ENCODE results near the gene SH3D21. TPM values are rescaled to one million over a fixed set of nuclear protein-coding genes. Genes with fewer than 3 reads are reported as not detected.

The SH3D21 gene
- total RNA-seq, 1 experiment from 2014 or later, result 12.1 TPM

DNA sequence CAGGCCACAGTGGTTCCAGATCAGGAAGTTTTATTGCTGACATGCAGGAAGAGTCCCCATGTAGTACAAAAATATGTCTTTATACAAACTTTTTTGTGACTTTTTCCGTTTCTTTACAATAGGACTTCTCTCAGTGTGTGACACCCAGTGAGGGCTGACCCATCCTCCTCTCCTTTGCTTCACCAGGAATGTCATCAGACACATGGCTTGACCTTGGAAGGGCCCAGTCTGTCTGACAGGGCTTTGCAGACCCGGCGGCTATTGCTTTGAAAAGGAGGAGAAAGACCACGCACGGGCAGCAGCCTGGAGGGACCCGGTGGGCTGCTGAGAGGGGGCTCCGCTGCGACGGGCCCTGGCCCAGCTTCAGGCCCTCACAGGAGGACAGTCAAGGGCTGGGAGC is 33.4 kb downstream of the SH3D21 start:
- H3K4me3 ChIP-seq (ENCODE audit: low read depth, low read length), result no peak overlapping the region
- CTCF ChIA-PET, result interaction anchor here (0.6 kb wide), 1 partner anchor 115 kb away, joined by 4 read pairs; no protein-coding TSS in a partner anchor
- H3K4me1 ChIP-seq, result no peaks in the 10 kb centered on the region
- no peaks in the 10 kb centered on the region for H3K9me3 Mint-ChIP-seq (ENCODE audit: unreplicated experiment)
- peaks cover 16% of the 10 kb centered on the region for H3K36me3 Mint-ChIP-seq (ENCODE audit: insufficient read depth, unreplicated experiment)
- H3K27me3 Mint-ChIP-seq (ENCODE audit: insufficient read depth, unreplicated experiment), result no peaks in the 10 kb centered on the region
- H3K4me3 Mint-ChIP-seq (ENCODE audit: unreplicated experiment), result no peak overlapping the region
- no peaks in the 10 kb centered on the region for H3K9me3 ChIP-seq
- BruUV-seq (replicated peaks), result no TSS peak
- no peaks in the 10 kb centered on the region for H3K27me3 ChIP-seq (replicated peaks; ENCODE audit: control insufficient read depth, insufficient read depth, low read length)
- DNase-seq, result no peak
- H3K27ac Mint-ChIP-seq (ENCODE audit: unreplicated experiment), result no peak overlapping the region
- intact Hi-C loops (cut with micrococcal nuclease; ENCODE audit: unreplicated experiment), result no loop called here
- no peaks in the 10 kb centered on the region for H3K4me1 Mint-ChIP-seq (ENCODE audit: low read depth, unreplicated experiment)
- H3K36me3 ChIP-seq (ENCODE audit: control insufficient read depth, insufficient read depth, low read length), result no peaks in the 10 kb centered on the region
- TF ChIP-seq, protein P1, sequence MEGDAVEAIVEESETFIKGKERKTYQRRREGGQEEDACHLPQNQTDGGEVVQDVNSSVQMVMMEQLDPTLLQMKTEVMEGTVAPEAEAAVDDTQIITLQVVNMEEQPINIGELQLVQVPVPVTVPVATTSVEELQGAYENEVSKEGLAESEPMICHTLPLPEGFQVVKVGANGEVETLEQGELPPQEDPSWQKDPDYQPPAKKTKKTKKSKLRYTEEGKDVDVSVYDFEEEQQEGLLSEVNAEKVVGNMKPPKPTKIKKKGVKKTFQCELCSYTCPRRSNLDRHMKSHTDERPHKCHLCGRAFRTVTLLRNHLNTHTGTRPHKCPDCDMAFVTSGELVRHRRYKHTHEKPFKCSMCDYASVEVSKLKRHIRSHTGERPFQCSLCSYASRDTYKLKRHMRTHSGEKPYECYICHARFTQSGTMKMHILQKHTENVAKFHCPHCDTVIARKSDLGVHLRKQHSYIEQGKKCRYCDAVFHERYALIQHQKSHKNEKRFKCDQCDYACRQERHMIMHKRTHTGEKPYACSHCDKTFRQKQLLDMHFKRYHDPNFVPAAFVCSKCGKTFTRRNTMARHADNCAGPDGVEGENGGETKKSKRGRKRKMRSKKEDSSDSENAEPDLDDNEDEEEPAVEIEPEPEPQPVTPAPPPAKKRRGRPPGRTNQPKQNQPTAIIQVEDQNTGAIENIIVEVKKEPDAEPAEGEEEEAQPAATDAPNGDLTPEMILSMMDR (IDR thresholded peaks at IDR 0.05; ENCODE audit: insufficient read depth in 1 of 2, low read depth in 1 of 2, low read length in 1 of 2, severe bottlenecking in 1 of 2, unreplicated experiment in 1 of 2), result no peak
- POLR2A ChIA-PET, result no interaction called here

DNA sequence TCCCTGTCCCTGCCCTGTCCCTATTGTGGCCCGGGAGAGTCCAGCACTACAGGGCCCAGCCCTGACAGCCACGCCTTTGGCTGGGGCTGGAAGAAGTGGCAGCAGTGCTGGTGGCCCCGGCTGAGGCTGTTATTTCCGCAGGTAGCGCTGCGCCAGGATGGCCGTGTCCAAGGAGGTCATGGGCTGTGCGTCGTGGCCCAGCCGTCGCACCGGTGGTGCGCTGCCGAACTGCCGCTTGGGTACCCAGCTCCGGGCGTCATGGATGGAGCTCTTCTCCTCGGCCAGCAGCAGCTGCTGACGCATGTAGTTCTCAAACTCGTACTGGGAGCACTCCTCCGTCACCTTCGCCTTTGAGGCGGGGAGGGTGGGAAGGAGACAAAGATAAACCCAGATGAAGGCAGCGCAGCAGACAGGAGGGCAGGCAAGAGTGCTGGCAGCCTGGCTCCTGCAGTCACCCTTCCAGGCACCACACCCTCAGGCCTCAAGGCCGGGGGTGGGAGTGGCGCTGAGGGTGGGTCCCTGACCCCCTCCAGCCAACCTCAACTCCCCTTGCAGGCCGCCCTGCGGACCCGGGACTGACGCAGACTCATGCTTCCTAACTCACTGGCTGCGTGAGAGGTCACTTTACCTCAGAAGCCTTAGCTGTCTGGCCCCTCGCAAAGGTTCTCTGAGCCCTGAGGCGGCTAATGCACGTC is 35.6 kb downstream of the SH3D21 start:
- H3K36me3 ChIP-seq (ENCODE audit: control insufficient read depth, insufficient read depth, low read length), result no peaks in the 10 kb centered on the region
- BruUV-seq (replicated peaks), result no TSS peak
- Mint-ChIP-seq H3K4me3 (ENCODE audit: unreplicated experiment) (no peak overlapping the region), H3K36me3 (ENCODE audit: insufficient read depth, unreplicated experiment) (peaks cover 18% of the 10 kb centered on the region), H3K9me3 (ENCODE audit: unreplicated experiment) (no peaks in the 10 kb centered on the region), H3K27ac (ENCODE audit: unreplicated experiment) (no peak overlapping the region), H3K4me1 (ENCODE audit: low read depth, unreplicated experiment) (no peaks in the 10 kb centered on the region), H3K27me3 (ENCODE audit: insufficient read depth, unreplicated experiment) (no peaks in the 10 kb centered on the region)
- no peaks in the 10 kb centered on the region for H3K27me3 ChIP-seq (replicated peaks; ENCODE audit: control insufficient read depth, insufficient read depth, low read length)
- ChIA-PET POLR2A (interaction anchor here (0.9 kb wide), 1 partner anchor 43 kb away, joined by 3 read pairs; no protein-coding TSS in a partner anchor), CTCF (no interaction called here)
- TF ChIP-seq, protein P1 (IDR thresholded peaks at IDR 0.05; ENCODE audit: insufficient read depth in 1 of 2, low read depth in 1 of 2, low read length in 1 of 2, severe bottlenecking in 1 of 2, unreplicated experiment in 1 of 2), result no peak
- DNase-seq, result no peak
- H3K4me1 ChIP-seq, result no peaks in the 10 kb centered on the region
- intact Hi-C loops (cut with micrococcal nuclease; ENCODE audit: unreplicated experiment), result no loop called here
- no peak overlapping the region for H3K4me3 ChIP-seq (ENCODE audit: low read depth, low read length)
- no peaks in the 10 kb centered on the region for H3K9me3 ChIP-seq

DNA sequence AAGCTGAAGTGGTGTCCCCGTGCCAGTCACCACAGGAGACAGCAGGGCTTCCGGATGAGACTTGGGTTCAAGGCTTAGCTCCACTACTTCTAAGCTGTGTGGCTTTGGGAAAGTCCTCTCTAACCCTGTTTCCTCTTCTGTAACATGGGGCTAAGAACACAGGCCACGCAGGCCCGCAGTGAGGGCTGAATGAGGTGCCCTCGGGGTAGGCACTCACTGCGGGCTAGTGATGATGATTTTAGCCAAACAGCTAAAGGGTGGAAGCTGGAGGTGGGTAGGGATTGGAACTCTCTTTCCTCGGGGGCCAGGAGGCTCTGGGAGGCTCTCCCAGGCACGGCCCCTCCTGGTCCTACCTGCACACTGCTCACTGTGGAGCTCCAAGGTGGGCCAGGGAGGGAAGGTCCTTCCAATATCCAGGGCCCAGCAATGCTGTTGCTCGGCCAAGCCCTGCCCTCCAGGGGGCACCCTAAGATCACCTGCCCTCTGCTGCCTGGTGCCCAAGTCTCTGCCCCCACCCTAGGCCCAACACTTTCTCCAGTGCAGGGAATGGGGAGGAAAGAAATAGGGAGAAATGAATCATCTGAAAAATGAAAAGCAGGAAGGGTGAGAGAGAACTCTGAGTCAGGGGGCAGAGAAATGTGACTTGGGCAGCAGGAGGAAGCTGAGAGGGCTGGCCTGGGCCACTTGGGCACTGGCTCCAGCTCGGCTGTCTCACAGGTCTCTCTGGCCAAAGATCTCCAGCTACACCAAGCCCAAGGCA is 36.4 kb downstream of the SH3D21 start:
- Mint-ChIP-seq H3K4me3 (ENCODE audit: unreplicated experiment) (no peak overlapping the region), H3K27me3 (ENCODE audit: insufficient read depth, unreplicated experiment) (no peaks in the 10 kb centered on the region), H3K9me3 (ENCODE audit: unreplicated experiment) (no peaks in the 10 kb centered on the region), H3K27ac (ENCODE audit: unreplicated experiment) (no peak overlapping the region), H3K36me3 (ENCODE audit: insufficient read depth, unreplicated experiment) (peaks cover 26% of the 10 kb centered on the region), H3K4me1 (ENCODE audit: low read depth, unreplicated experiment) (no peaks in the 10 kb centered on the region)
- BruUV-seq (replicated peaks), result no TSS peak
- H3K4me3 ChIP-seq (ENCODE audit: low read depth, low read length), result no peak overlapping the region
- TF ChIP-seq, protein P1 (IDR thresholded peaks at IDR 0.05; ENCODE audit: insufficient read depth in 1 of 2, low read depth in 1 of 2, low read length in 1 of 2, severe bottlenecking in 1 of 2, unreplicated experiment in 1 of 2), result peak; percentile 39 to 61
- no peaks in the 10 kb centered on the region for H3K27me3 ChIP-seq (replicated peaks; ENCODE audit: control insufficient read depth, insufficient read depth, low read length)
- intact Hi-C loops (cut with micrococcal nuclease; ENCODE audit: unreplicated experiment), result no loop called here
- no peaks in the 10 kb centered on the region for H3K4me1 ChIP-seq
- ChIA-PET POLR2A (interaction anchor here (0.9 kb wide), 1 partner anchor 42 kb away, joined by 3 read pairs; no protein-coding TSS in a partner anchor), CTCF (interaction anchor here (0.5 to 1.1 kb wide), 3 partner anchors 26 to 54 kb away, joined by 3 to 4 read pairs (median 3); no protein-coding TSS in a partner anchor)
- no peaks in the 10 kb centered on the region for H3K36me3 ChIP-seq (ENCODE audit: control insufficient read depth, insufficient read depth, low read length)
- peak in 1 of 2 experiments; percentile 36 for DNase-seq
- no peaks in the 10 kb centered on the region for H3K9me3 ChIP-seq
